HG02759 (cell line): ENCODE measurements around the gene KCNG2.

ENCODE experiments used
- ATAC-seq: cut with Tn5 transposase; IDR thresholded peaks from one replicate; pipeline ENCODE4 v1.9.1; 2021; ENCODE audit warnings: mild to moderate bottlenecking, moderate library complexity; ENCODE audit not compliant: unreplicated experiment

KCNG2 gene

GRCh38 chr18:79917169-79917852, 119.6 kb downstream of the KCNG2 start:
- ATAC-seq: no peak

- no peak for ATAC-seq
Measured at GRCh38 chr18:79917853-79918614, 120.3 kb downstream of the KCNG2 start.

GRCh38 chr18:79918615-79919011, 120.9 kb downstream of the KCNG2 start:
- ATAC-seq: no peak

- ATAC-seq: no peak
Measured at GRCh38 chr18:79919089-79919488, 121.4 kb downstream of the KCNG2 start.

GRCh38 chr18:79921984-79922965, 124.5 kb downstream of the KCNG2 start:
- ATAC-seq: no peak

- ATAC-seq: no peak
Measured at GRCh38 chr18:79922971-79923411, 125.3 kb downstream of the KCNG2 start.

GRCh38 chr18:79923896-79924585, 126.3 kb downstream of the KCNG2 start:
- no peak for ATAC-seq

- no peak for ATAC-seq
Measured at GRCh38 chr18:79924814-79925731, 127.3 kb downstream of the KCNG2 start.

GRCh38 chr18:79926306-79926705, 128.6 kb downstream of the KCNG2 start:
- no peak for ATAC-seq

GRCh38 chr18:79926715-79927606, 129.2 kb downstream of the KCNG2 start:
- ATAC-seq: no peak

GRCh38 chr18:79927607-79928562, 130.1 kb downstream of the KCNG2 start:
- ATAC-seq: no peak

- no peak for ATAC-seq
Measured at GRCh38 chr18:79928563-79928960, 130.8 kb downstream of the KCNG2 start.

GRCh38 chr18:79930020-79930642, 132.4 kb downstream of the KCNG2 start:
- no peak for ATAC-seq

GRCh38 chr18:79931475-79931874, 133.7 kb downstream of the KCNG2 start:
- ATAC-seq: no peak

- no peak for ATAC-seq
Measured at GRCh38 chr18:79932907-79933306, 135.2 kb downstream of the KCNG2 start.

GRCh38 chr18:79933765-79934164, 136.0 kb downstream of the KCNG2 start:
- ATAC-seq: no peak
